HepG2 (cell line): ENCODE results near the gene TMEM255B. TPM values are rescaled to one million over a fixed set of nuclear protein-coding genes. Genes with fewer than 3 reads are reported as not detected.

Source experiments
- GABPB1 ChIP-seq: IDR thresholded peaks from 2 replicates; pipeline ENCODE4 v1.6.1; 2016; ENCODE audit warnings: mild to moderate bottlenecking, missing genetic modification reagents, moderate library complexity, missing compliant biosample characterization
- HMGA1 ChIP-seq: sonication (generic); formaldehyde crosslinking; conservative IDR thresholded peaks from 2 replicates; pipeline ENCODE4 v1.4.0; 2020; ENCODE audit warnings: missing genetic modification reagents
- MTF2 ChIP-seq: sonication (generic); formaldehyde crosslinking; IDR thresholded peaks from 2 replicates; pipeline ENCODE4 v1.5.0; 2020; ENCODE audit warnings: missing genetic modification reagents, borderline replicate concordance
- NFKB2 ChIP-seq: sonication (generic); formaldehyde crosslinking; IDR thresholded peaks from 2 replicates; pipeline ENCODE4 v1.4.0; 2020; ENCODE audit warnings: missing genetic modification reagents, borderline replicate concordance
- PCBP1 ChIP-seq: fragments of 200-400 bp; formaldehyde crosslinking; IDR thresholded peaks from 2 replicates; pipeline ENCODE4 v1.6.1; 2017; ENCODE audit warnings: mild to moderate bottlenecking, low read depth, low read length, borderline replicate concordance
- PHF8 ChIP-seq: sonication (generic); formaldehyde crosslinking; IDR thresholded peaks from 2 replicates; pipeline ENCODE4 v1.5.0; 2020; ENCODE audit warnings: missing genetic modification reagents
- SP1 ChIP-seq, 2 experiments: fragments of 450-650 bp in 1 of 2; sonication (generic) in 1 of 2; formaldehyde crosslinking in 1 of 2; IDR thresholded peaks; 2 replicates each; pipeline versions ENCODE4 v1.4.0 to v1.6.1; 2016 to 2020; ENCODE audit warnings: missing genetic modification reagents in 1 of 2
- SUZ12 ChIP-seq: fragments of 150-350 bp; IDR thresholded peaks from 2 replicates; pipeline ENCODE4 v1.6.1; 2014; ENCODE audit warnings: low read depth, low read length
- ZC3H4 ChIP-seq: sonication (generic); formaldehyde crosslinking; IDR thresholded peaks from 2 replicates; pipeline ENCODE4 v1.4.0; 2020; ENCODE audit warnings: missing genetic modification reagents, borderline replicate concordance
- ZFX ChIP-seq: sonication (generic); formaldehyde crosslinking; IDR thresholded peaks from 2 replicates; pipeline ENCODE4 v1.4.0; 2020; ENCODE audit warnings: mild to moderate bottlenecking, low read depth, missing genetic modification reagents, moderate library complexity
- ZNF230 ChIP-seq: sonication (generic); formaldehyde crosslinking; IDR thresholded peaks from 2 replicates; pipeline ENCODE4 v1.4.0; 2020; ENCODE audit warnings: mild to moderate bottlenecking, missing genetic modification reagents
- ZNF556 ChIP-seq: sonication (generic); formaldehyde crosslinking; IDR thresholded peaks from 2 replicates; pipeline ENCODE4 v1.4.0; 2020; ENCODE audit warnings: mild to moderate bottlenecking, missing genetic modification reagents, borderline replicate concordance
- polyA plus RNA-seq, 8 experiments: library from polyadenylated mRNA; depleted of rRNA in 3 of 8; stranded (reverse) in 7 of 8; unstranded in 1 of 8; fragments of >200 nt; fragmentation: Illumina TruSeq in 4 of 8; extraction: Trizol in 4 of 8; gene quantifications; 2 replicates each; pipeline versions ENCODE4 v1.2.1 to v1.2.3, GENCODE V29; 2011 to 2016; ENCODE audit warnings: low read depth in 4 of 8, missing spikeins in 1 of 8, mixed read lengths in 1 of 8; ENCODE audit not compliant: insufficient read depth in 1 of 8
- total RNA-seq, 5 experiments: library from RNA; depleted of rRNA; stranded (reverse); fragments of >200 nt; fragmentation: Illumina TruSeq; extraction: Trizol; gene quantifications; 2 replicates each; pipeline ENCODE4 v1.2.3, GENCODE V29; 2016; ENCODE audit warnings: low read depth in 1 of 5
- TF ChIP-seq, protein P1 (sequence below), 2 experiments: fragments of 450-650 bp in 1 of 2; sonication (generic) in 1 of 2; formaldehyde crosslinking in 1 of 2; IDR thresholded peaks; 2 replicates each; pipeline versions ENCODE4 v1.6.1 to v1.8.0; 2016 to 2022; ENCODE audit warnings: antibody characterized with exemption in 1 of 2, mild to moderate bottlenecking in 1 of 2, missing genetic modification reagents in 1 of 2
- TF ChIP-seq, protein P2 (sequence below): sonication (generic); formaldehyde crosslinking; IDR thresholded peaks from 2 replicates; pipeline ENCODE4 v1.5.0; 2020; ENCODE audit warnings: missing genetic modification reagents
- TF ChIP-seq, protein P3 (sequence below), 2 experiments: sonication (generic) in 1 of 2; formaldehyde crosslinking in 1 of 2; IDR thresholded peaks; 2 replicates each; pipeline versions ENCODE4 v1.4.0 to v1.6.1; 2018 to 2020; ENCODE audit warnings: missing genetic modification reagents in 2 of 2, borderline replicate concordance in 1 of 2, low read depth in 1 of 2, mild to moderate bottlenecking in 1 of 2, missing biosample characterization in 1 of 2

The TMEM255B gene
- total and polyA plus RNA-seq, 2 of the 13 experiments (the other 11 are each of a cell fraction or from before 2014, with no cell fraction given), result not detected

DNA sequence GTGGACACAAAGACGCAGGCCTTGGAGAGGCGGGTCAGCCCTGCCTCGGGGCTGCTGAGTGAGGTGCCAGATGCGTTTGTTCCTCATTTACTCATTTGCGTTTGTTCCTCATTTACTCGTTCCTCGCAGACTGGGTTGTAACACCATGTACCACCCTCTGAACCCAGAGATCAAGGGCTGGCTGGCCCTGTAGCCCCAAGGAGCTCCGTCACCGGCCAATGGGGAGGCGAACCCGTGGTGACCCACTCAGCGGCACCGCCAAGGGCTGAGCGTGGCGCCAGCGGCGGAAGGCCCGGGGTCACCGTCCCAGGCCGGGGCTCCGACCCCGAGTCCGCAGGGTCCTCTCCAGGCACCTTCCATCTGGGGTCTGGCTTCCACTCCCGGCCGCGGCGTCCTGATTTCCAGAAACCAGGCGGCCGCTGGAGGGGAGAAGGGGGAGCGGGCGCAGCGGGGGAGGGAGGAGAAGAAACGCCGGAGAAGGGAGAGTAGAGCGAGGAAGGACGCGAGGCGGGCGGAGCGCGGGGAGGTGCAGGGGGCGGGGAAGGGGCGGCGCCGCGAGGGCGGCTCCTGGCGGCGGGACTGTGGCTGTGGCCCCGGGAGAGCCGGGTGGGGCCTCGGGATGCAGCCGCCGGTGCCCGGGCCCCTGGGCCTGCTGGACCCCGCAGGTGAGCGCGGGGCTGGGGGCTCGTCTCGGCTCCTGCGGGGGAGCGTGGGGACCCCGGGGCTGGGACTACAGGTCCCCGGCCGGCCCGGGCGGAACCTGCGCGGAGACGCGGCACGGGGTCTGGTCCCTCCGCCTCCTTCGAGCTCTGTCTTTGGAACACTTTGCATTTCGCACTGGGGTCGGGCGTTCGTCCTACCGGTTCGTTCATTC lies at the start of gene TMEM255B (continued):
- TF ChIP-seq, protein P1, sequence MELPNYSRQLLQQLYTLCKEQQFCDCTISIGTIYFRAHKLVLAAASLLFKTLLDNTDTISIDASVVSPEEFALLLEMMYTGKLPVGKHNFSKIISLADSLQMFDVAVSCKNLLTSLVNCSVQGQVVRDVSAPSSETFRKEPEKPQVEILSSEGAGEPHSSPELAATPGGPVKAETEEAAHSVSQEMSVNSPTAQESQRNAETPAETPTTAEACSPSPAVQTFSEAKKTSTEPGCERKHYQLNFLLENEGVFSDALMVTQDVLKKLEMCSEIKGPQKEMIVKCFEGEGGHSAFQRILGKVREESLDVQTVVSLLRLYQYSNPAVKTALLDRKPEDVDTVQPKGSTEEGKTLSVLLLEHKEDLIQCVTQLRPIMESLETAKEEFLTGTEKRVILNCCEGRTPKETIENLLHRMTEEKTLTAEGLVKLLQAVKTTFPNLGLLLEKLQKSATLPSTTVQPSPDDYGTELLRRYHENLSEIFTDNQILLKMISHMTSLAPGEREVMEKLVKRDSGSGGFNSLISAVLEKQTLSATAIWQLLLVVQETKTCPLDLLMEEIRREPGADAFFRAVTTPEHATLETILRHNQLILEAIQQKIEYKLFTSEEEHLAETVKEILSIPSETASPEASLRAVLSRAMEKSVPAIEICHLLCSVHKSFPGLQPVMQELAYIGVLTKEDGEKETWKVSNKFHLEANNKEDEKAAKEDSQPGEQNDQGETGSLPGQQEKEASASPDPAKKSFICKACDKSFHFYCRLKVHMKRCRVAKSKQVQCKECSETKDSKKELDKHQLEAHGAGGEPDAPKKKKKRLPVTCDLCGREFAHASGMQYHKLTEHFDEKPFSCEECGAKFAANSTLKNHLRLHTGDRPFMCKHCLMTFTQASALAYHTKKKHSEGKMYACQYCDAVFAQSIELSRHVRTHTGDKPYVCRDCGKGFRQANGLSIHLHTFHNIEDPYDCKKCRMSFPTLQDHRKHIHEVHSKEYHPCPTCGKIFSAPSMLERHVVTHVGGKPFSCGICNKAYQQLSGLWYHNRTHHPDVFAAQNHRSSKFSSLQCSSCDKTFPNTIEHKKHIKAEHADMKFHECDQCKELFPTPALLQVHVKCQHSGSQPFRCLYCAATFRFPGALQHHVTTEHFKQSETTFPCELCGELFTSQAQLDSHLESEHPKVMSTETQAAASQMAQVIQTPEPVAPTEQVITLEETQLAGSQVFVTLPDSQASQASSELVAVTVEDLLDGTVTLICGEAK (IDR thresholded peaks at IDR 0.05), result no peak
- TF ChIP-seq, protein P1 (CRISPR knock-in tag; IDR thresholded peaks at IDR 0.05), result 0 out of 2 replicates have a peak, but pooled peaks have one; percentile 15
- TF ChIP-seq SP1 (IDR thresholded peaks at IDR 0.05), result no peak
- TF ChIP-seq SP1 (CRISPR knock-in tag; IDR thresholded peaks at IDR 0.05), result 0 out of 2 replicates have a peak, but pooled peaks have one; percentile 22
- peak; percentile 33; the same call in 1 of the 2 replicates for TF ChIP-seq MTF2
- TF ChIP-seq, protein P2, sequence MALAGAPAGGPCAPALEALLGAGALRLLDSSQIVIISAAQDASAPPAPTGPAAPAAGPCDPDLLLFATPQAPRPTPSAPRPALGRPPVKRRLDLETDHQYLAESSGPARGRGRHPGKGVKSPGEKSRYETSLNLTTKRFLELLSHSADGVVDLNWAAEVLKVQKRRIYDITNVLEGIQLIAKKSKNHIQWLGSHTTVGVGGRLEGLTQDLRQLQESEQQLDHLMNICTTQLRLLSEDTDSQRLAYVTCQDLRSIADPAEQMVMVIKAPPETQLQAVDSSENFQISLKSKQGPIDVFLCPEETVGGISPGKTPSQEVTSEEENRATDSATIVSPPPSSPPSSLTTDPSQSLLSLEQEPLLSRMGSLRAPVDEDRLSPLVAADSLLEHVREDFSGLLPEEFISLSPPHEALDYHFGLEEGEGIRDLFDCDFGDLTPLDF, result no peak
- TF ChIP-seq ZC3H4, result no peak
- no peak for TF ChIP-seq PCBP1
- TF ChIP-seq, protein P3, sequence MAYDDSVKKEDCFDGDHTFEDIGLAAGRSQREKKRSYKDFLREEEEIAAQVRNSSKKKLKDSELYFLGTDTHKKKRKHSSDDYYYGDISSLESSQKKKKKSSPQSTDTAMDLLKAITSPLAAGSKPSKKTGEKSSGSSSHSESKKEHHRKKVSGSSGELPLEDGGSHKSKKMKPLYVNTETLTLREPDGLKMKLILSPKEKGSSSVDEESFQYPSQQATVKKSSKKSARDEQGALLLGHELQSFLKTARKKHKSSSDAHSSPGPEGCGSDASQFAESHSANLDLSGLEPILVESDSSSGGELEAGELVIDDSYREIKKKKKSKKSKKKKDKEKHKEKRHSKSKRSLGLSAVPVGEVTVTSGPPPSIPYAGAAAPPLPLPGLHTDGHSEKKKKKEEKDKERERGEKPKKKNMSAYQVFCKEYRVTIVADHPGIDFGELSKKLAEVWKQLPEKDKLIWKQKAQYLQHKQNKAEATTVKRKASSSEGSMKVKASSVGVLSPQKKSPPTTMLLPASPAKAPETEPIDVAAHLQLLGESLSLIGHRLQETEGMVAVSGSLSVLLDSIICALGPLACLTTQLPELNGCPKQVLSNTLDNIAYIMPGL (CRISPR knock-in tag; IDR thresholded peaks at IDR 0.05; ENCODE audit: borderline replicate concordance in 1 of 2, low read depth in 1 of 2), result peak in 1 of 2 experiments; percentile 17; a peak in 1 of 4 replicates
- 0 out of 2 replicates have a peak, but pooled peaks have one; percentile 26 for TF ChIP-seq PHF8 (CRISPR knock-in tag)
- 0 out of 2 replicates have a peak, but pooled peaks have one; percentile 18 for TF ChIP-seq NFKB2
- 0 out of 2 replicates have a peak, but pooled peaks have one; percentile 41 for TF ChIP-seq ZNF556 (CRISPR knock-in tag)
- peak; percentile 54; the same call in 1 of the 2 replicates for TF ChIP-seq GABPB1 (CRISPR knock-in tag)
- no peak for TF ChIP-seq SUZ12
- TF ChIP-seq HMGA1 (CRISPR knock-in tag), result no peak
- TF ChIP-seq ZNF230 (CRISPR knock-in tag), result 0 out of 2 replicates have a peak, but pooled peaks have one; percentile 44
- peak; percentile 52 for TF ChIP-seq ZFX (CRISPR knock-in tag)
